OCI-LY7 (cell line): ENCODE results near the gene CDX1. TPM values are rescaled to one million over a fixed set of nuclear protein-coding genes. Genes with fewer than 3 reads are reported as not detected.

Experiments
- BruUV-seq: library from RNA; stranded (reverse); fragments of 400-500 nt; replicated peaks from 2 replicates; lab custom pipeline; 2021; lab: Mats Ljungman, UMichigan
- CTCF ChIA-PET: fragments of 300-600 bp; sonication (Branson Sonifier 250); formaldehyde crosslinking; loops from one replicate; lab custom pipeline; 2022; ENCODE audit warnings: antibody characterized with exemption; ENCODE audit not compliant: unreplicated experiment; lab: Charles Lee
- POLR2A ChIA-PET: fragments of 300-600 bp; sonication (Branson Sonifier 250); formaldehyde crosslinking; loops from one replicate; lab custom pipeline; 2022; ENCODE audit warnings: antibody characterized with exemption; lab: Charles Lee
- DNase-seq: peaks from one replicate; pipeline ENCODE4 v3.0.0-alpha.2; 2015; ENCODE audit warnings: low spot score
- H2AFZ ChIP-seq: fragments of 200-600 bp; sonication (generic), shearing (Covaris generic); 2 replicates; pipeline ENCODE4 v1.6.1; 2014; ENCODE audit warnings: mild to moderate bottlenecking, antibody characterized with exemption, low read length, moderate library complexity
- H3K27ac ChIP-seq: fragments of 200-600 bp; sonication (generic); 2 replicates; pipeline ENCODE4 v1.5.1; 2014; ENCODE audit warnings: mixed run types, low read depth, mild to moderate bottlenecking, moderate library complexity, low read length, inconsistent platforms; ENCODE audit not compliant: poor library complexity, severe bottlenecking
- H3K36me3 ChIP-seq: fragments of 200-600 bp; sonication (generic); 2 replicates; pipeline ENCODE4 v1.6.1; 2014; ENCODE audit warnings: mild to moderate bottlenecking, antibody characterized with exemption, low read length, moderate library complexity, mixed read lengths; ENCODE audit not compliant: insufficient read depth
- H3K4me1 ChIP-seq: fragments of 200-600 bp; sonication (generic); 2 replicates; pipeline ENCODE4 v1.5.1; 2014; ENCODE audit warnings: mild to moderate bottlenecking, low read length; ENCODE audit not compliant: insufficient read depth, poor library complexity, severe bottlenecking
- H3K4me2 ChIP-seq: fragments of 200-600 bp; sonication (generic); 2 replicates; pipeline ENCODE4 v1.6.1; 2014; ENCODE audit warnings: mild to moderate bottlenecking, low read length
- H3K4me3 ChIP-seq: fragments of 200-600 bp; sonication (generic); 2 replicates; pipeline ENCODE4 v1.5.1; 2014; ENCODE audit warnings: mild to moderate bottlenecking, low read depth, low read length; ENCODE audit not compliant: poor library complexity, severe bottlenecking
- H3K79me2 ChIP-seq: fragments of 200-600 bp; sonication (generic); 2 replicates; pipeline ENCODE4 v1.6.1; 2016; ENCODE audit warnings: low read depth, mild to moderate bottlenecking, low read length, moderate library complexity, mixed read lengths; ENCODE audit not compliant: insufficient read depth
- H3K9me2 ChIP-seq: fragments of 200-600 bp; sonication (generic); 2 replicates; pipeline ENCODE4 v1.6.1; 2016; ENCODE audit warnings: mild to moderate bottlenecking, low read length, mixed read lengths; ENCODE audit not compliant: insufficient read depth
- H3K9me3 ChIP-seq: fragments of 200-600 bp; sonication (generic); 2 replicates; pipeline ENCODE4 v1.6.1; 2014; ENCODE audit warnings: mild to moderate bottlenecking, mixed run types, low read length, mixed read lengths
- H4K20me1 ChIP-seq: fragments of 200-600 bp; sonication (generic); 2 replicates; pipeline ENCODE4 v1.6.1; 2014; ENCODE audit warnings: mild to moderate bottlenecking, antibody characterized with exemption, low read length, moderate library complexity, mixed read lengths; ENCODE audit not compliant: insufficient read depth
- CTCF ChIP-seq: fragments of 200-600 bp; sonication (generic); conservative IDR thresholded peaks from 2 replicates; pipeline ENCODE4 v1.5.1; 2014; ENCODE audit warnings: mild to moderate bottlenecking, antibody characterized with exemption, low read length, moderate library complexity, mixed read lengths
- EZH2phosphoT487 ChIP-seq: fragments of 200-600 bp; sonication (generic); IDR thresholded peaks from 2 replicates; pipeline ENCODE4 v1.6.1; 2018; ENCODE audit warnings: low read depth, borderline replicate concordance, mild to moderate bottlenecking, mixed run types, antibody characterized with exemption, low read length, moderate library complexity, mixed read lengths
- intact Hi-C: fragments of 100-400 bp; cut with micrococcal nuclease; formaldehyde crosslinking; loops from one replicate; pipeline ENCODE4 v1.10.0; 2022; ENCODE audit not compliant: unreplicated experiment
- total RNA-seq, 2 experiments: library from RNA; depleted of rRNA in 1 of 2; stranded (reverse); fragments of >200 nt in 1 of 2; shearing (Covaris generic) in 1 of 2; gene quantifications; 2 replicates each; pipeline ENCODE4 v1.2.3, GENCODE V29; 2014 to 2022

CDX1 gene
- total RNA-seq, 2 experiments from 2014 or later, result not detected

GRCh38 chr5:150133581-150134197 is 32.9 kb upstream of the CDX1 start:
- CTCF ChIA-PET, result no interaction called here

GRCh38 chr5:150134198-150134588 is 32.4 kb upstream of the CDX1 start:
- no peaks in the 10 kb centered on the region for H3K4me1 ChIP-seq
- H3K79me2 ChIP-seq, result no peaks in the 10 kb centered on the region
- no peak overlapping the region for H2AFZ ChIP-seq
- H3K27ac ChIP-seq, result no peak overlapping the region
- no TSS peak for BruUV-seq
- no peak overlapping the region for H3K4me2 ChIP-seq
- no peak for DNase-seq
- no peaks in the 10 kb centered on the region for H3K9me3 ChIP-seq
- H4K20me1 ChIP-seq, result no peaks in the 10 kb centered on the region
- intact Hi-C loops, result no loop called here
- H3K4me3 ChIP-seq, result no peak overlapping the region
- no peaks in the 10 kb centered on the region for H3K36me3 ChIP-seq
- ChIA-PET POLR2A (interaction anchor here (1.7 kb wide), 1 partner anchor 11 kb away, joined by 7 read pairs; no protein-coding TSS in a partner anchor), CTCF (no interaction called here)
- H3K9me2 ChIP-seq, result no peaks in the 10 kb centered on the region
- TF ChIP-seq CTCF (no peak), EZH2phosphoT487 (no peak)

More at GRCh38 chr5:150133581-150134197, 32.9 kb upstream of the CDX1 start:
- TF ChIP-seq EZH2phosphoT487, result no peak
- TF ChIP-seq CTCF, result no peak
- Histone ChIP-seq H3K4me3 (no peak overlapping the region), H3K9me3 (no peaks in the 10 kb centered on the region), H3K27ac (no peak overlapping the region), H4K20me1 (no peaks in the 10 kb centered on the region; the same call in 1 of the 2 replicates), H3K4me2 (no peak overlapping the region), H3K36me3 (no peaks in the 10 kb centered on the region), H3K4me1 (no peaks in the 10 kb centered on the region), H2AFZ (no peak overlapping the region), H3K79me2 (no peaks in the 10 kb centered on the region), H3K9me2 (no peaks in the 10 kb centered on the region)
- no TSS peak for BruUV-seq
- DNase-seq, result no peak
- POLR2A ChIA-PET, result interaction anchor here (1.7 kb wide), 1 partner anchor 12 kb away, joined by 7 read pairs; no protein-coding TSS in a partner anchor
- intact Hi-C loops, result no loop called here

- Histone ChIP-seq H3K9me3 (no peaks in the 10 kb centered on the region), H3K27ac (no peak overlapping the region), H3K4me1 (no peaks in the 10 kb centered on the region), H3K79me2 (no peaks in the 10 kb centered on the region), H3K4me2 (no peak overlapping the region), H3K36me3 (no peaks in the 10 kb centered on the region), H3K4me3 (no peak overlapping the region), H3K9me2 (no peaks in the 10 kb centered on the region), H2AFZ (no peak overlapping the region), H4K20me1 (no peaks in the 10 kb centered on the region)
- intact Hi-C loops, result no loop called here
- TF ChIP-seq CTCF, result no peak
- no peak for TF ChIP-seq EZH2phosphoT487
- ChIA-PET POLR2A (interaction anchor here (1.7 kb wide), 1 partner anchor 10 kb away, joined by 7 read pairs; no protein-coding TSS in a partner anchor), CTCF (no interaction called here)
- no TSS peak for BruUV-seq
- no peak for DNase-seq
Observed at GRCh38 chr5:150135557-150136304, 30.8 kb upstream of the CDX1 start.
